ENCODE measurements around the gene ELOVL5. TPM values are rescaled to one million over a fixed set of nuclear protein-coding genes. Genes with fewer than 3 reads are reported as not detected.

Gene ELOVL5
- total and polyA plus RNA-seq, 2 experiments from 2014 or later, result 83.3 to 180 TPM

GRCh38 chr6:53395986-53396385, 47.2 kb upstream of the ELOVL5 start (continued):
- TF ChIP-seq JUNB (IDR thresholded peaks at IDR 0.05; ENCODE audit: unreplicated experiment), result no peak
- no peak for TF ChIP-seq EZH2 (IDR thresholded peaks at IDR 0.05; ENCODE audit: low read depth, unreplicated experiment)
- TF ChIP-seq CTCF (conservative IDR thresholded peaks at IDR 0.05; ENCODE audit: low read depth in 2 of 2), result no peak
- TF ChIP-seq NANOG (IDR thresholded peaks at IDR 0.05; ENCODE audit: borderline replicate concordance), result no peak
- no peak for TF ChIP-seq ZNF331 (CRISPR knock-in tag; IDR thresholded peaks at IDR 0.05; ENCODE audit: low read depth)
- no peak for TF ChIP-seq POLR2AphosphoS5 (IDR thresholded peaks at IDR 0.05; ENCODE audit: low read depth)
- no peak for TF ChIP-seq CREB1 (CRISPR knock-in tag; IDR thresholded peaks at IDR 0.05; ENCODE audit: low read depth)

GRCh38 chr6:53394704-53395103, 46.0 kb upstream of the ELOVL5 start:
- Mint-ChIP-seq H3K27me3 (ENCODE audit: insufficient read depth, low read depth, poor library complexity) (no peaks in the 10 kb centered on the region), H3K36me3 (ENCODE audit: low read depth) (no peaks in the 10 kb centered on the region), H3K4me3 (no peak overlapping the region), H3K27ac (no peak overlapping the region), H3K4me1 (peaks cover 9% of the 10 kb centered on the region), H3K9me3 (no peaks in the 10 kb centered on the region)
- Histone ChIP-seq H3K4me3 (no peak overlapping the region), H2AFZ (no peak overlapping the region), H3K79me2 (replicated peaks; ENCODE audit: insufficient read depth) (no peaks in the 10 kb centered on the region), H3K27ac (ENCODE audit: low read depth) (no peak overlapping the region), H3K4me1 (ENCODE audit: insufficient read depth) (peaks cover 8% of the 10 kb centered on the region; the same call in 1 of the 2 replicates), H3K36me3 (ENCODE audit: insufficient read depth) (no peaks in the 10 kb centered on the region), H3F3A (replicated peaks; ENCODE audit: low read depth) (no peaks in the 10 kb centered on the region), H3K4me2 (no peak overlapping the region), H4K20me1 (replicated peaks; ENCODE audit: insufficient read depth) (no peaks in the 10 kb centered on the region), H3K27me3 (ENCODE audit: insufficient read depth) (no peaks in the 10 kb centered on the region), H3K9me2 (ENCODE audit: insufficient read depth) (no peaks in the 10 kb centered on the region)
- DNase-seq (ENCODE audit: low spot score) (no peak), ATAC-seq (no peak)
- TF ChIP-seq POLR2AphosphoS5 (IDR thresholded peaks at IDR 0.05; ENCODE audit: low read depth) (no peak), EZH2phosphoT487 (IDR thresholded peaks at IDR 0.05; ENCODE audit: unreplicated experiment) (no peak), JUNB (IDR thresholded peaks at IDR 0.05; ENCODE audit: unreplicated experiment) (no peak), NANOG (IDR thresholded peaks at IDR 0.05; ENCODE audit: borderline replicate concordance) (no peak), ZNF331 (CRISPR knock-in tag; IDR thresholded peaks at IDR 0.05; ENCODE audit: low read depth) (no peak), STAT1 (IDR thresholded peaks at IDR 0.05; ENCODE audit: unreplicated experiment) (no peak), REST (IDR thresholded peaks at IDR 0.05; ENCODE audit: unreplicated experiment) (no peak), CREB1 (CRISPR knock-in tag; IDR thresholded peaks at IDR 0.05; ENCODE audit: low read depth) (no peak), ETS1 (IDR thresholded peaks at IDR 0.05) (no peak), EZH2 (IDR thresholded peaks at IDR 0.05; ENCODE audit: low read depth, unreplicated experiment) (no peak), CTCF (conservative IDR thresholded peaks at IDR 0.05; ENCODE audit: low read depth in 2 of 2) (no peak), ZNF114 (CRISPR knock-in tag; IDR thresholded peaks at IDR 0.05) (no peak)

All from GM23338 (cell line).